NCI-H2196 treated with DMSO at 0.1 percent for 48 hours (cell line): ENCODE data around the gene VPS13D.
"Not testable (repeated sequence)": the region's sequence is repeated elsewhere in the genome, so short reads cannot be mapped to it uniquely, and the experiment has no call there.

Source experiments
- DNase-seq: peaks from one replicate; lab custom pipeline; 2025; ENCODE audit not compliant: unreplicated experiment; lab: John Stamatoyannopoulos, UW

VPS13D gene

GRCh38 chr1:12196641-12197482 lies 33.0 kb upstream of the VPS13D start:
- DNase-seq: no peak

GRCh38 chr1:12197483-12197880 lies 32.3 kb upstream of the VPS13D start:
- DNase-seq: no peak

DNA sequence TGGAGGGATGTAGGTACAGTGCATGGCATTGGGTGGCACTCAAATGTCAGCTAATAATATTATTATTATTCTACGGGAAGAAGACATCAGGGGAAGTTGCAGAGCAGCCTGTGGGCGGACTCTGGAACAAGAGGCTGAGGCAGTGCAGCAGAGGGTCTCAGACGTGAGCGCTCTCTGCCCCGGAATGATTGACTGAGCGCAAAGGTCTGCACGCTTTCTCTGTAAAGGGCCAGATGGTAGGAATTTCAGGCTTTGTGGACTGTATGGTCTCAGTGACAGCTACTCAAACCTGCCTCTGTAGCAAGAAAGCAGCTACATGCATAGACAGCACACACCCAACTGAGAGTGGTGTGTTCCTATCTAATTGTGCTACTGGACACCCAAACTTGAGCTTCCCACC lies 29.6 kb upstream of the VPS13D start:
- DNase-seq: no peak

DNA sequence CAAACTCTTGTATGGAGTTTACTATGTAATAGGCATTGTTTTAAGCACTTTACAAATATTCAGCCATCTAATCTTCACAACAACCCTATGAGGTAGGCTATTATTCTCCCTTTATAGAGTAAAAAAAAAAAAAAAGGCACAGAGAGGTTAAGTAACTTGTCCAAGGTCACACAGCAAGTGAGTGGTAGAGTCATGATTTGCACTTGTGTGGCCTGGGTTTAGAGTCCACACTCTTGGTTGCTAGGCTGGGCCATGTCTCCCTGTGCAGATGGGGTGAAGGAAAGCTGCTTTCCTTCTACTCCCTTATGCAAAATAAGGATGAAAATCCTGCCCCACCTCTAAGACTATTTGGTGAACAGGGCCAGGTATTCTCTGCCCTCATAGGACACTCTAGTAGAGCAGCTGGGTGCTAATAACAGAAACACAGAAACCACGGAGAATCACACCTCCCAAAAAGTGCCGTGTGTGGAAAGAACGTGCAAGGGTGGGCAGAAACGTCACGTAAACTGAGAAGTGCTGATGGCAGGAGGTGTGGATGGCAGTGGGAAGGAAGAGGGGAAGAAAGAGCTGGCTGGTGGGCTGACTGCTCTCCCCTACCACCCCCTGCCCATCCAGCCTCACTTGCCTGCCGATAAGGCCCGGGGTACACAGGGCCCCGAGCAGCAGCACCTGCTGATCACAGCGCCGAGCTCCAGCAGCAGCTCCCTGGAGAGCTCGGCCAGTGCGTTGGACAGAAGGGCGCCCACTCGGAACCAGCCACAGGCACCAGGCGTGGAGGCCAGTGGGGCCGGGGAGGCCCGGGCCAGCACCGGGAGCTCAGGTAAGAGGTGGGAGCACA lies 28.3 kb upstream of the VPS13D start:
- no peak for DNase-seq

- DNase-seq: no peak
Measured at GRCh38 chr1:12202190-12202497, 27.7 kb upstream of the VPS13D start.

- DNase-seq: no peak
Measured at GRCh38 chr1:12202577-12202976, 27.3 kb upstream of the VPS13D start.

- no peak for DNase-seq
Measured at GRCh38 chr1:12203216-12204007, 26.4 kb upstream of the VPS13D start.

- no peak for DNase-seq
Measured at GRCh38 chr1:12204140-12204539, 25.7 kb upstream of the VPS13D start.

DNA sequence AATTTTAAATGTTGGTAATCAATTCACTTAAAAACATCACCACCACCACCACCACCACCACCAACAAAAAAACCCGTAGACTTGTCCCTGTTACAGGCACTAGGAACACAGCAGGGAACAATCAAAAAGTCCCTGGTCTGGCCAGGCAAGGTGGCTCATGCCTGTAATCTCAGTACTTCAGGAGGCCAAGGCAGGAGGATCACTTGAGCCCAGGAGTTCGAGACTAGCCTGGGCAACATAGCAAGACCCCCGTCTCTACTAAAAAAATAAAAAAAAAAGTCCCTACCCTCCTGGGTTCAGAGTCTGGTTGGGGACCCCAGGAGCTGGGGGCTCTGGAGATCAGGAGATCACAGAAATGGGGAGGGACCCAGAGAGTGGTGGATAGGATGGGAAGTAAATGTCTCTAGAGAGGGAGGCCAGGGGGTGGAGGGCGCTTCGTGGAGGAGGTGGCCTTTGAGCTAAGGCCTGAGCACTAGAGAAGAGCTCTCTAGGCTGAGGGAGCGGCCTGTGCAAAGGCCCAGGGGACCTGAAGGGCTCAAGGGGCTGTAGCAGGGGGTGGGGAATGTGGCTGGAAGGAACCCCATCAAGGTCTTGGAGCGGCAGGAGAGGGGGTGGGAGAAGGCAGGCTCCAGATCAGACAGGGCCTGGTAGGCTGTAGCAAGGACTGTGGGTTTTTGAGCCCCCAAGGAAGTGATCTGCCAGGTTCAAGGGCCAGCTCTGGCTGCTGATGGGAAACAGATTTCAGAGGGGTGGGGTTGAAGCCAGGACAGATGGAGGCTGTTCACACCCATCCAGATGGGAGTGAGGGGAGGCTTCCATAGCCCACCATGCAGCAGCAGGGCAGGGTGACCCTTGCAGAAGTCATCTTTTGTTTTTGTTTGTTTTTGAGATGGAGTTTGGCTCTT lies 24.8 kb upstream of the VPS13D start:
- DNase-seq: no peak

- DNase-seq: no peak
Measured at GRCh38 chr1:12206238-12206637, 23.6 kb upstream of the VPS13D start.

- DNase-seq: no peak
Measured at GRCh38 chr1:12206792-12207424, 22.9 kb upstream of the VPS13D start.

GRCh38 chr1:12208271-12208670 lies 21.6 kb upstream of the VPS13D start:
- DNase-seq: no peak

GRCh38 chr1:12208764-12209494 lies 20.9 kb upstream of the VPS13D start:
- peak; percentile 42 for DNase-seq

- no peak for DNase-seq
Measured at GRCh38 chr1:12209495-12209832, 20.4 kb upstream of the VPS13D start.

GRCh38 chr1:12215118-12215961 lies 14.5 kb upstream of the VPS13D start:
- no peak for DNase-seq

GRCh38 chr1:12219800-12220199 lies 10.0 kb upstream of the VPS13D start:
- no peak for DNase-seq

GRCh38 chr1:12220890-12221289 lies 8.9 kb upstream of the VPS13D start:
- DNase-seq: no peak

DNA sequence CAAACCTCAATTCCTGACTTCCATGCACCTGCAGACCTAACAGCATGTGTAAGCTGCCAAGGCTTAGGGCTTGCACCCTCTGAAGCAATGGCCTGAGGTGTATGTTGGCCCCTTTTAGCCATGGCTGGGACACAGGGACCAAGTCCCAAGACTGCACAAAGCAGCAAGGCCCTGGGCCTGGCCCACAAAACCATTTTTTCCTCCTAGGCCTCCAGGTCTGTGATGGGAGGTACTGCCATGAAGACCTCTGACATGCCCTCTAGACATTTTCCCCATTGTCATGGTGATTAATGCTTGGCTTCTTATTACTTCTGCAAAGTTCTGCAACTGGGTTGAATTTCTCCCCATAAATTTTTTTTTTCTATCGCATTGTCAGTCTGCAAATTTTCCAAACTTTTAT lies 7.1 kb upstream of the VPS13D start:
- not testable (repeated sequence) for DNase-seq

- DNase-seq: not testable (repeated sequence)
Measured at GRCh38 chr1:12224092-12224491, 5.7 kb upstream of the VPS13D start.
